ENCODE results near the gene FAF2. TPM values are rescaled to one million over a fixed set of nuclear protein-coding genes. Genes with fewer than 3 reads are reported as not detected.

The FAF2 gene
- total RNA-seq, 1 experiment from 2014 or later = 40.8 TPM

- DNase-seq (ENCODE audit: low read depth, low spot score) = no peak
- in situ Hi-C loops (cut with HindIII; ENCODE audit: low pct_unique_long_range_greater_than_20kb, low sequenced_read_pairs) = no loop called here
Observed at GRCh38 chr5:176533390-176533789, 85.2 kb downstream of the FAF2 start.

GRCh38 chr5:176533894-176534611 lies 85.9 kb downstream of the FAF2 start:
- no peak for DNase-seq (ENCODE audit: low read depth, low spot score)
- in situ Hi-C loops (cut with HindIII; ENCODE audit: low pct_unique_long_range_greater_than_20kb, low sequenced_read_pairs) = no loop called here

GRCh38 chr5:176534640-176535039 lies 86.5 kb downstream of the FAF2 start:
- in situ Hi-C loops (cut with HindIII; ENCODE audit: low pct_unique_long_range_greater_than_20kb, low sequenced_read_pairs) = no loop called here
- no peak for DNase-seq (ENCODE audit: low read depth, low spot score)

- in situ Hi-C loops (cut with HindIII; ENCODE audit: low pct_unique_long_range_greater_than_20kb, low sequenced_read_pairs) = no loop called here
- DNase-seq (ENCODE audit: low read depth, low spot score) = no peak
Observed at GRCh38 chr5:176535101-176535663, 87.0 kb downstream of the FAF2 start.

GRCh38 chr5:176535664-176536131 lies 87.5 kb downstream of the FAF2 start:
- in situ Hi-C loops (cut with HindIII; ENCODE audit: low pct_unique_long_range_greater_than_20kb, low sequenced_read_pairs) = no loop called here
- DNase-seq (ENCODE audit: low read depth, low spot score) = peak; percentile 13

GRCh38 chr5:176536132-176536901 lies 88.1 kb downstream of the FAF2 start:
- peak; percentile 67 for DNase-seq (ENCODE audit: low read depth, low spot score)
- in situ Hi-C loops (cut with HindIII; ENCODE audit: low pct_unique_long_range_greater_than_20kb, low sequenced_read_pairs) = no loop called here

- peak; percentile 94 for DNase-seq (ENCODE audit: low read depth, low spot score)
- in situ Hi-C loops (cut with HindIII; ENCODE audit: low pct_unique_long_range_greater_than_20kb, low sequenced_read_pairs) = no loop called here
Observed at GRCh38 chr5:176536902-176537553, 88.8 kb downstream of the FAF2 start, which contains the start of gene RNF44. Gene RNF44 (minus strand): TSS chr5:176537402. CDS start chr5:176532472, 4,930 bp downstream.

GRCh38 chr5:176537554-176538229 lies 89.5 kb downstream of the FAF2 start:
- DNase-seq (ENCODE audit: low read depth, low spot score) = peak; percentile 97
- in situ Hi-C loops (cut with HindIII; ENCODE audit: low pct_unique_long_range_greater_than_20kb, low sequenced_read_pairs) = no loop called here

- DNase-seq (ENCODE audit: low read depth, low spot score) = no peak
- in situ Hi-C loops (cut with HindIII; ENCODE audit: low pct_unique_long_range_greater_than_20kb, low sequenced_read_pairs) = no loop called here
Observed at GRCh38 chr5:176538230-176538988, 90.2 kb downstream of the FAF2 start.

GRCh38 chr5:176538989-176539384 lies 90.8 kb downstream of the FAF2 start:
- no peak for DNase-seq (ENCODE audit: low read depth, low spot score)
- in situ Hi-C loops (cut with HindIII; ENCODE audit: low pct_unique_long_range_greater_than_20kb, low sequenced_read_pairs) = no loop called here

- DNase-seq (ENCODE audit: low read depth, low spot score) = no peak
- in situ Hi-C loops (cut with HindIII; ENCODE audit: low pct_unique_long_range_greater_than_20kb, low sequenced_read_pairs) = no loop called here
Observed at GRCh38 chr5:176540476-176540899, 92.3 kb downstream of the FAF2 start.

- in situ Hi-C loops (cut with HindIII; ENCODE audit: low pct_unique_long_range_greater_than_20kb, low sequenced_read_pairs) = no loop called here
- no peak for DNase-seq (ENCODE audit: low read depth, low spot score)
Observed at GRCh38 chr5:176540956-176541337, 92.8 kb downstream of the FAF2 start.

- no peak for DNase-seq (ENCODE audit: low read depth, low spot score)
- in situ Hi-C loops (cut with HindIII; ENCODE audit: low pct_unique_long_range_greater_than_20kb, low sequenced_read_pairs) = no loop called here
Observed at GRCh38 chr5:176541338-176542134, 93.4 kb downstream of the FAF2 start.

GRCh38 chr5:176542135-176542595 lies 94.0 kb downstream of the FAF2 start:
- no peak for DNase-seq (ENCODE audit: low read depth, low spot score)
- in situ Hi-C loops (cut with HindIII; ENCODE audit: low pct_unique_long_range_greater_than_20kb, low sequenced_read_pairs) = no loop called here

- DNase-seq (ENCODE audit: low read depth, low spot score) = peak; percentile 6
- in situ Hi-C loops (cut with HindIII; ENCODE audit: low pct_unique_long_range_greater_than_20kb, low sequenced_read_pairs) = no loop called here
Observed at GRCh38 chr5:176542596-176543427, 94.6 kb downstream of the FAF2 start.

Measured in SK-MEL-5 (cell line).